HG02678 (cell line): Measurements from ENCODE around the gene TTC13.
A peak's percentile ranks its signal among the peaks of the same experiment; 100 is the strongest.
"Not testable (repeated sequence)": the region's sequence is repeated elsewhere in the genome, so short reads cannot be mapped to it uniquely, and the experiment has no call there.

Source experiments
- ATAC-seq: cut with Tn5 transposase; IDR thresholded peaks from one replicate; pipeline ENCODE4 v1.9.1; 2021; ENCODE audit warnings: mild to moderate bottlenecking, moderate library complexity; ENCODE audit not compliant: unreplicated experiment

Gene TTC13

DNA sequence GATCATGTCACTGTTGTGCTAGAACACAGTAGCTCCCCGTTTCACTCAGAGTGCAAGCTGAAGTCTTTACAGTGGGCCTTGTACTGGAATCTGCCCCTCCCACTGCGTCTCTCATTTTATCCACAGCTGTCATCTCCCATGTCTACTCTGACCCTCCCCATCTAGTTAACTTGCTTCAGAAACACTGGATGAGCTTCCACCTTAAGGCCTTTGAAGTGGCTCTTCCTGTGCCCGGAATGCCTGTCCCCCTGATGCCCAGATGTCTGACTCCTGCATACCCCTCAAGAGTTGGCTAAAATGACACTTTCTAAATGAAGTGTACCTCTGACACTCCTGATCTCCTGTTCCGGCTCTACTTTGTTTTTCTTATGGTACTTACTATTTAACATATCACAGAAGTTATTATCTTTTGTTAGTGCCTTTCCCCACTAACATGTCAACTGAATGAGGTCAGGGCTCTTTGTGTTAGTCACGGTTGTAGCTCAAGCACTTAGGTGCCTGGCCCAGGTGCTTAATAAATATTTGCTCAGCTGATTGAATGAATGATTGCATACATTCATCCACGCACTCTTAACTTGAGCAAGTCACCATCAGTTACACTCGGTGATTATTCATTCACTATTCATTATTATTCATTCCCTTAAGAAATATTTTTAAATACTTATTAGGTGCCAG is 13.6 kb upstream of the TTC13 start:
- ATAC-seq, result no peak

DNA sequence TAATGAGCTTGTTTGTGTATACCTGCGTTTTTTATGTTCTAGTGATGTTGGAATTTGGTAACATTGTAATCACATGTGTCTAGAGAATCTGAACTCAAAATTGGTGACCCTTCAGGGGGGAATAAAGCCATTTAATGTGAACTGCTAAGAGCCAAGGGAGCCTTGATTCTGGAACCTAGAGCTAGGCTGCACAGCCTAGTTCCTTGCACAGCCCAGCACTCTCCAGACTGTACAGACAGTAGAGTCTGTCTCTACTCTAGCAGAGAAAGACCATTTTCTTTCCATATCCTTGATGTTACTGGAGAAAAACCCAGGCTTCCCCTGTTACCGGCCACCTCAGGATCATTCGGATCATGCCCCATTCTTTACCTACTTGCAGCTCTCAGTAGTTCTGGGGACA is 8.8 kb upstream of the TTC13 start:
- no peak for ATAC-seq

DNA sequence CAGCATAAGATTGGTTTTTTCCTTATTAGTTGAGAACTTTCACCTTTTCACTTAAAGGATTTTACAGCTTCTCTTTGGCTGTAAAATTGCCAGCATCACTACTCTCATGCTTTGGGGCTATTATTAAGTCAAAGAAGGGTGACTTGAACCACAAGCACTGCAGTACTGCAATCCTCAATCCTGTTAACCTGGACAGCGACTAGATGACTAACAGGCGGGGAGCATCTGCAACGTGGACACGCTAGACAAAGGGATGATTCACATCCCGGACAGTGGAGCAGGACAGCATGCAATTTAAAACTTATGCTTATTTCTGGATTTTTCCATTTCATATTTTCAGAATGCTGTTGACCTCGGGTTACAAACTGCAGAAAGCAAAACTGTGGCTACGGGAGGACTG is 8.3 kb upstream of the TTC13 start:
- no peak for ATAC-seq

DNA sequence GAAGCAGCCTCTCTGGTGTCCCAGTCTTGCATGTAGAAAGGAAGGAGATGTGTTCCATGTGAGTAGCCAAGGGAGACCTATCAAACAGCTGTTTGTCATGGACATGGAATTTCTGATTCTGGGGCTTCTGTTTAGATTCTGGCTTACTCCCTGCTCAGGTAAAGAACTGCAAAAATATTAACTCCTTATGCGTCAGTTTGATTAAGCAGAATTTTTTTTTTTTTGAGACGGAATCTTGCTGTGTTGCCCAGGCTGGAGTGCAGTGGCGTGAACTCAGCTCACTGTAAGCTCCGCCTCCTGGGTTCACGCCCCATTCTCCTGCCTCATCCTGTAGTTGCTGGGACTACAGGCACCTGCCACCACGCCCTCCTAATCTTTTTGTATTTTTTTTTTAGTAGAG is 7.0 kb upstream of the TTC13 start:
- no peak for ATAC-seq

DNA sequence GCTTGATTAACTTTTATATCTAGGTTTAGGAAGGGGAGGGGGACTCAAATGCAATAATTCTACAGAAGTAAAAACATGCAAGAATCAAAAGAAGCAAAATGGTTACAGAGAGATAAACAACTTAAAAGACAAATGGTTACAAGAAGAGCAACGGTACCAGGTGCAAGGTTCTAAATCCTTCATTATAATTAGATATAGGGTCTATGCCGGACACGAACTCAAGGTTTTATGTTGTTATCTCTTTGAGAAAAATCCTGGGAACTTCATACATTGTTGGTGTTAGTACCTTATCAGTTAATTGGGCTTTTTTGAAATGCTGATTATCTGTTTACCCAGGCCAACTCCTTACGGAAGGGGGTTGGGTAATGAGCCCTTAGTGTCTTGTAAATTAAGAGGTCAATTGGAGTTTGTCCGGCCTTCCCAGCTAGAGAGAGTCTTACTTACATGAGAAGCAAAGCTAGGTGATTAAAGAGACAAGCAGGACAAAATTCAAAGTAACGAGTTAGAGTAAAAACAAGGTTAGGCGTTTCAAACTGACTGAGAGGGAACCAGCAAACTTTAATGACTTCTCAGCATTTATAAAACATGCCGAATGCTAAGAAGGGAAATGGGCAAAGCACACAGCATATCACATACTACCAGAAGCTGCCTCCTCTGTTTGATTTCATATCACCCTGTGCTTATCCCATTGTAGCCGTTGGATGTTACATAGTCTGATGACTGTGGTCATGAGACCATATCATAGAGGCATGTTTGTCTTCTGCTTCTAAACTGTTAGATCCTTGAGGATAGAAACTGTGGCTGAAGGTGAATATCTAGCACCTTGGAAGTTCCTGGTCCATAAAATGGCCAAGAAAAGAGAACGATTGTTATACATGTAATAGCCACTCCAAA is 6.2 kb upstream of the TTC13 start:
- ATAC-seq, result not testable (repeated sequence)

DNA sequence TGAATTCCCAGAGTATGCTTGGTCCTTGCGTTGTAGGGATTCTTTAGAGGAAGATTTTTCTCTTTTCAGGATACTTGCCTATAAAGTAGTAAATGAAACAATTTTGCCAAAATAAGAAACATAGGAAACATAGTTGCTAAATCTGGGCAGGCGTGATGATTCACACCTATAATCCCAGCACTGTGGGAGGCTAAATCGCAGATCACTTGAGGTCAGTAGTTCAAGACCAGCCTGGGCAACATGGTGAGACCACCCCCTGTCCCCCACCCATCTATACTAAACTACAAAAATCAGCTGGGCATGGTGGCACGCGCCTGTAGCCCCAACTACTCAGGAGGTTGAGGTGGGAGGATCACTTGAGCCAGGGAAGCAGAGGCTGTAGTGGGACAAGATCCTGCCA is 5.2 kb upstream of the TTC13 start:
- no peak for ATAC-seq

DNA sequence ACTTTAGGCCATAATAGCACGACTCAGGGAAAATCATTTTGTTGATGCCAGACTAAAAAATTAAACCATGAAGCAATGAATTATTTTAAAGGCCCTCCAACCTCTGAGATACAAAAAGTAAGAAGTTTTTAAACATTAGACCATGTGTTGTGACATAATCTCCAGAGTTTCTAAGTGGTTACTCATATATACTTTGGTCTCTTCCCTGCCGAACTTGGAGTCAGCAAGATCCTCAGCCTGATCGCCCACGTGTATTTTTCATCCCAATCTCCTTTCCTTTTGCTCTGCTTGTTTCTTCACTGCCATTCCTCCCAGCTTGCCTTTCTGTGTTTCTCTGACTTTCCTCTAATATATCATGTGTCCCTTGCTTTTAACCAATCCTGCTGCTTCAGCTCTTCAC is 4.0 kb upstream of the TTC13 start:
- ATAC-seq, result no peak

DNA sequence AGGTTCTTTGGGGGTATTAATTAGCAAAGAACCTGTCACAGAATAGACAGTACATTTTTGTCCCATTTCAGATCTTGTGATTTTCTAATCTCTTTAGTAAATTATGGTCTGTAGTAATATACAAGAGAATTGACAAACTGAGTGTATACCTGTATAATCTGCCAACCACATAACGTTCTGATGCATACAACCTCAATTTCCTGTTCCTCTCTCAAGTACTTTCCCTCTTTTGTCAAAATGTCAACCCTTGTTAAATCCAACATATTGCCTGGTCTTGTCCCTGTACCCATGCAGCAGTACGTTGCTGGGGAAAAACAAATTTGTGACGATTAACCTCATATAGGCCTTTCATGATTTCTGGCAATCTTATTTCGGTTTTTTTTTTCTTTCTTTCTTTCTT is 1.3 kb upstream of the TTC13 start:
- no peak for ATAC-seq

DNA sequence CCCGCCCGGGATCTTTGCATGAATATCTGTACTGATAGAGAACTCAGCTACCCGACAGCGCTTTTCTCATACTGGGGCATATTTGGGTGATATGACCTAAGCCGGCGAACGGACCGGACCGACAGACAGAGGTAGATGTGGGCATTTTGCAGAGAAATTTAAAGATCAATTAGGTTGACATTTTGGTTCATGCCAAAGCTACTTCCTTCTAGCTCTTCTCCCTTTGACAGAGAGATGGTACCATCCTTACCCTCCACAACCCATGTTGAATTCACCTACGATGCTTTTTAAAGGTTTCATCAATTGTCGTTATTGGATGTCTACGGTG is 692 bp upstream of the TTC13 start:
- ATAC-seq, result no peak

DNA sequence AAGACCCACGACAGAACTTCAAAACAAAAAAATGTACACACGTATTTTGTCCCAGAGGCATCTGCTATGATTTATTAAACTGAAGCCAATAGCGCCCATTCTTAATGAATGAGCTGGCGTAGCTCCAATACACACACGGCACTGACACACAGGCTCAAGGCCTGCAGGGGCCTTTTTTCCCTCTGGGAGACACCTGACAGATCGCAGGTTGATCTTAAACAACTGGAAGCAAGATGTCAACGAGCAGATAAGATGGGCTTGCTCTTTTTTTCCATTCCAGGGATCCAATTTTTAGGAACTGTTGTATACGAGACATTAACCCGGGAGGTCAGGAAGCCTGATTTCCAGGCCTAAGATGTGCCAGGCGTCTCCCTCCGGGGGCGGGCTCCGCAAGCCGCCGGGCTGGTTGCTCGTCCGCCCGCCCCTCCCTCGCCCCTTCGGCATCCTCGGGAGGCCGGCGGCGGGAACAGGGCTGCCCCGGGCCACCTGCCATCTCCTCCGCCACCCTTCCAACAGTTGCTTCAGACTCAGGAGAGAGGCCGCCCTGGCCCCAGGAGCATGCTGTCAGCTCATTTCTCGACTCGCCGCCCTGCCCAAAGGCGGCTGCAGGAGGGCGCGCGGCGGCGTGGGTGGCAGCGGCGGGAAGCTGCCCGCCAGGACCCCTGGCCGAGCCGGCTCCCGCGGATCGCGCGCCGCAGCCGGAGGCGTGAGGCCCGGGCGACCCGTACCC is 735 bp downstream of the TTC13 start:
- peak; percentile 5 for ATAC-seq

DNA sequence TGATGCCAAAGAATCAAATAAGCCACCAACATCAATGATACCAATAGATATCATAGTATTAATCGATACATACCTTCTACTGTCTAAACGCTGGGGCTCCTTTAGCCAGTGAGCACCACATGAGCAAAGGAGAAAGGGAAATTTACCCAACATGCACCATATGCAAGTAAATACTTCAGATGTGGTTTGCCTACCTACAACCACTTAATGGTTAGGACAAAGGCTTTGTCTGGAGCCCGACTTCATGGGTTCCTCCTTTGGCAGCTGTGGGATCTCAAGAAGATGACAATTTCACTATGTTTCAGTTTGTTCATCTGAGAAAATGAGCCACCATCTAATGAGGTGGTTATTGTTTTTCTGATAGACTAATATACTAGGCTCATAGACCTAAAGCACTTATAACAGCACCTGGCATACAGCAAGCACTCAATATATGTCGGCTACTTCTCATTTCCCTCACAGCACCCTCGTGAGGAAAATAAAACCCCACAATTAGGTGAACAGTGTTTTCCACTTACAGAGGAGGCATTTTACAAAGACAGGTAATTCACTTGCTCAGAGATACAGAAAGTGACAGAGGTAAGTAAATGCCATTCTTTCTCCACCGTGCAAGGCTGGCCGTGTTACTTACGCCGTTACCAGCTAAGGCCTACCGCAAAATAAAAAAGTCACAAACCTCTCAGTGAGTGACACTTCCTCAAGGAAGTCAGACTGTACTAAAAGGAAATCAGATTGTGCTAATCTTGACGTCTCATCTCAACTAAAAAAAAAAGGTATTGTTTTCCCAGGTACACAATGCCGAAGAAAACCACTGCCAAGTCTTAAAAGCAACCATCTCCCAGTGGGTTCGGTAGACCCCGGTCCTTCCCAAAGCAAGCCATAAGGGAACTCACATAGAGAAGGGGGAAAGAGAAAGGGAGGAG is 1.6 kb downstream of the TTC13 start:
- ATAC-seq, result no peak

DNA sequence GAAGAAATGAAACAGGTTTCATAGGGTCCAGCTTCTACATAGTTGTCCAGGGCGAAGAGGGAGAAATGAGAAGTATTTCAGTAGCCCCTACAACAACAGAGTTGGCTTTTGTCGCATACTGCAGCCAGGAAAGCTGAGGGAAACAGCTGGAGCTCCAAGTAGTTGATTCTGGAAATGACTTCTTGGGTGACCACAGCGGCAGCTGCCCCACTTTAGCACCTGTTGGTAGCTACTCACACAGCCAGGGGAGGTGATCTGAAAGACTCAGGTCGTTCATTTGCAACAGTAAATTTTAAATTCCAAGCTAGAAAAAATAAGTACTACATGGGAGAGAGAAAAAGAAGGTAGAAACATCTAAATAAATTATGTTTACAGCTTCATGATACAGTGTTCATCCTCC is 2.3 kb downstream of the TTC13 start:
- no peak for ATAC-seq

DNA sequence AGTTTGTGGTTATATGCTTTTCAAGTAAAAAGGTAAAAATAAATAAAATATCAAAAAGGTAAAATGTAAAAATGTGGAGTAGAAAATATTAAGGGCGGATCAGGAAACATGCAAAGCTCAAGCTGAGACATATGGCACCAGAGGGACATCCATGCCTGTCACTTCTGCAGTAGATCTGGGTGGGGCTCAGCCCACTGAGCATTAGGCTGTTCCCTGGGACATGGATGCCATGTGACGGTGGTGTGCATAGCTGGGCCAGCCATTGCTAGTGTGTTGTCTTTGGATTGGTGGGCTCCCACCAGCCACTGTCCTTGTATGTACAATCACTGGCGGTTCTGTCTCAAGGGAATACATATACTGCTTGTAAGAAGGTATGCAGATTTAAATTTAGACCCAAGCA is 3.0 kb downstream of the TTC13 start:
- no peak for ATAC-seq

DNA sequence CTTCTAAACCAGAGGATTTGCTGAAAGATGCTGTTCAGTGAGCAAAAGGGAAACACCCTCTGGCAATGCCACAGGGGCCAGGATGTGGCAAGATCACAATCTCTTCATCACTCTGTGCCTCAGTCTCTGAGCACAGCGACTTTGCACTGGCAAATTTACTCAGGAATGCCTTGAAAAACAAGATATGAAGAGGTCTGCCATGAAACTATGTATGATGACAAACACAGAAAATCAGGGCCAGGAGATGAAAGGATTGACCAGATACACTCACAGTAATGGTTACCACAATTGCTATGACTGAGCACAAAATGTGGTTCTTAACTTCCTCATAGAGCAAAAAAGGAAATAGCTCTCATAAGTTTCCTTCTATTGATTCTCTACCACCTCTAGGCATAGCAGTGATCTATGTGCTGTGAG is 5.8 kb downstream of the TTC13 start:
- peak; percentile 82 for ATAC-seq

DNA sequence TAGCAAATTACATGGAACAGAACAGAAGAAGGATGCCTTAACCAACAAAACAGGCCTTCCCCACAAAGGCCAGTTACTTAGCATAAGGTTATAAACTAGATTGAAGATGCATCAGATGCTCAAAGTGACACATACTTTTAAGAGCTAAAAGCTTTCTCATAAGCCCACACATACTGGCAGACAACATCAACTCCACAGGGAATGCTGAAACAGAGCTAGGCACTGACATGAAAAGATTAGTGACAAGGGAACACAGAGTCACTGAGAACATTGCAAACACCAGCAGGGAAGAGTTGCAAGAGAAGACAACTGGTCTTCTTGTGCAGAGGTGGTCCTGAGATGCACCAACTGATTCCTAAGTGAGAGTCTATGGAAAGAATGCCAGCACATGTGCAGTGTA is 6.9 kb downstream of the TTC13 start:
- ATAC-seq, result no peak

DNA sequence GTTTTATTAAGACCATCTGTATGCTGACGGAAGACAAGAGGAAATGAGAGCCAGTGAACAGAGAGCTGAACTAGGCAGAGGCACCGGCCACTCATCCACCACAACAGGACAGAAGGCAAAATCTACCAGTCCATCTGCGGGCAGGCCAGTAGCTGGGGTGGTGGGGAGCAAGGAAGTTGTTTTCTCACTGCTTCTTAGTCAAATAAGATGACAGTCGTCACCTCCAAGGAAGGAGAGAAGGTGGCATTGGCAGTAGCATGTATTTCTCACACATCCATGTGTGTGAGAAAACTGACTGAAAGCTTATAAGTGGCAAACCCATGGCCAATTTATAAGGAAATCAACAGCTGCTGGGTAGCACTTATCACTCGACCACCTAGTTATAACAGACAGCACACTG is 8.2 kb downstream of the TTC13 start:
- no peak for ATAC-seq

DNA sequence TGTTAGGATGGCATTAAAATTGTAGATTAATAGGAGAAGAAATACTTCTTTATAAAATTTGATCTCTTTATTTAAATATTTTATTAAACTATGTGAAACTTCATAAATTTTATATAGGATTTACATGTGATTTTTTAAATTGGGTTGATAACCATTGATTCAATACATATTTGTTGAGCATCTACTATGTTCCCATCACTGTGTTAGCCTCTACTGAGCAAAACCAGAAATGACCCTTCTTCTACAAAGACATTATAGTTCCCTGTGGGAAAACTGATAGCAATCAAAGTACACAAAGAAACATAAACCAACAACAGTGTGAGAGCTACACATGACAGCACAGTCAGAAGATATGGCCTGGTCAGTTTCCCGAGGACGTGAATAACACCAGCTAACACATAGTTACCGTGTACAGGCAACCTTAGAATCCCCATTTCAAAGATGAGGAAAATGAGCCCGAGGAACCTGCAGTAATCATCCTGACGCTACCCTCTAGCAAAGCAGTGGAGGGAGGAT is 12.2 kb downstream of the TTC13 start:
- ATAC-seq, result no peak

DNA sequence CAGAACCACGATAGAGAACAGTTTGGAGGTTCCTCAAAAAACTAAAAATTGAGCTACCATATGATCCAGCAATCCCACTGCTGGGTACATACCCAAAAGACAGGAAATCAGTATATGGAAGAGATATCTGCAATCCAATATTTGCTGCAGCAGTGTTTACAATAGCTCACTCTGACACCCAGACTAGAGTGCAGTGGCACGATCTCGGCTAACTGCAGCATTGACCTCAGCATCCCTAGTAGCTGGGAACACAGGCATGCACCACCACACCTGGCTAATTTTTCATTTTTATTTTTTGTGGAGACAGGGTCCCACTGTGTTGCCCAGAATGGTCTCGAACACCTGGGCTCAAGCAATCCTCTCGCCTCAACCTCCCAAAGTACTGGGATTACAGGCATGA is 13.1 kb downstream of the TTC13 start:
- ATAC-seq, result no peak

DNA sequence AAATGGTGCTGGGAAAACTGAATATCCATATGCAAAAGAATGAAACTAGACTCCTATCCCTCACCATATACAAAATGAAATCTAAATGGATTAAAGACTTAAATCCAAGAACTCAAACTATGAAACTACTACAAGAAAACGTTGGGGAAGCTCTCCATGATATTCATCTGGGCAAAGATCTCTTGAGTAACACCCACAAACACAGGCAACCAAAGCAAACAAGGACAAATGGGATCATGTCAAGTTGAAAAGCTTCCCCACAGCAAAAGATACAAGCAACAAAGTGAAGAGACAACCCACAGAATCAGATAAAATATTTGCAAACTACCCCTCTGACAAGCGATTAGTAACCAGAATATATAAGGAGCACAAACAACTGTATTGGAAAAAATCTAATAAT is 13.8 kb downstream of the TTC13 start:
- ATAC-seq, result no peak

DNA sequence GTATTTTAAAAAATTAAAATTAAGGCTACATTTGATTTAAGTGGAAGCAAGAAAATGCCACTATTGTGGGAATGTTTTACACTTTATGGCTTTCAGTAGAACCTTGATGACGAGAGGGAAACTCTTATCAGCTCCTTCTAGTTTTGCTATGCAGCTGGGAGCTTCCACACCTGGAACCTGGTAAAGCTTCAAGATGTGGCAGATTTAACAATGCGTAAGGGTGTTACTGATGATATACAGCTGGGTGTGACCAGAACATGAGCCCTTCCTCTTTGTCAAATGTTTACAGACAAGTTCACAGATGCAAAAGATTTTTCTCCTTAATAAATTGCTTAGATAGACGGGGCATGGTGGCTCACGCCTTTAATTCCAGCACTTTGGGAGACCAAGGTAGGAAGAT is 20.3 kb downstream of the TTC13 start:
- ATAC-seq, result no peak

DNA sequence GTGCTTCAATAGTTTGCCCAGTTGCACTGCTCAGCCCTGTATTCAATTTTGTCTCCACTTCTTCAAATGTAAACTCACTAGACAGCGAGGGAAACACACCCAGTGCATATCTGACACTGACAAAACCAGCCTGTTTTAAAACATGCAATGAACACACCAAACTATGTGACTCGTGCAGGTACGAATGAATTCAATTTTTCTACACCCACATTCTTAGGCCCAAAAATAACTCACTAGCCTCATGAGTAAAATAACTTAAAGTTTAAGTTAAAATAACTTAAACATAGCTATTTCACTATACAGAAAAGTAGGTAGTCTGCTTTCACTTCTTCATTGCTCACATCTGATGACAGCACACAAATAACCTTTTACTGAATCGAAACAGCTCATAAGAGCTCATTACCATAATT is 21.1 kb downstream of the TTC13 start:
- peak; percentile 84 for ATAC-seq
